HG03066 (cell line): ENCODE results near the gene MAN2A1.
A peak's percentile ranks its signal among the peaks of the same experiment; 100 is the strongest.

Experiments
- ATAC-seq: cut with Tn5 transposase; IDR thresholded peaks from one replicate; pipeline ENCODE4 v1.9.1; 2021; ENCODE audit warnings: low read depth; ENCODE audit not compliant: unreplicated experiment

MAN2A1 gene

DNA sequence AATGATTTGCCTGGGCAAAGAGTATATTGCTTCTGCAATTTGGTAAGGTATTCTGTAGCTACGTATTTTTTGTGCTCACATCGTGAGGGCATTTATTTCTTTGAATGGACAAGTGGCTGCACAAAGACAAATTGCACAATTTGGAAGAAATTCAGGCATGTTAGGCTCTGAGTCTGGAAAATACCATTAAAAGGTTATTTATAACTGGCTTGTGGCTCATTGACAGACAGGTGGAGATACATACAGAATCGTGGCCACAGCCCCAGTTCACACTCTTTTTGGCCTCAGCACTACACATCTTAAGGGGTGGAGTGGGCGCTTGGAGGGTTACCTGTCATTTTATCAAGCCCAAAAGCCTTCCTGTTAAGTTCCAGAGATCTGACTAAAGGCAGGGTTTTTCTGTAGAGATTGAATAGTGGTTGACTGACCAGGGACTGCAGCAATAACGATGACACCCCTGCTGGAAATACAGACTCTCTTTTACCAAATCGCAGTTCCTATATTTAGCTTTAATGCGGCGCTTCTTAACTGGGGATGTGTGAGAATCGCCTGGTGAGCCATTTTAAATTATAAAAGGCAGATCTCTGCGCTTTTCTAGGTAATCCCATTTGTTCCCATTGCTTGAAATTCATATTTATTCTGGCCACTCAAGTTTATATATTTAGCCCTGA, 14.7 kb downstream of the MAN2A1 start:
- ATAC-seq = no peak

DNA sequence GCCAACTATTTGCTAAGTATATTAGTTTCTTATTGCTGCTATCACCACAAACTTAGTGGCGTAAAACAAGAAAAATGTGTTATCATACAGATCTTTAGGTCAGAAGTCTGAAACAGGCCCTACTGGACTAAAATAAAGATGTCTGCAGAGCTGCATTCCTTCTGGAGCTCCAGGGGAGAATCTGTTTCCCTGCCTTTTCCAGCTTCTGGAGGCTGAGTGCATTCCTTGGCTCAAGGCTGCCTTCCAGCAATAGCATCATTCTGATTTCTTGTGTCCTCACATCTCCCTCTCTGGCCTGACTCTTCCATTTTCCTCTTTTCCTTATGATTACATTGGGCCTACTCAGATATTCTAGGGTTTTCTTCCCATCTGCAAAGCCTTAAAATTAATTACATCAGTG, 15.9 kb downstream of the MAN2A1 start:
- ATAC-seq = no peak

DNA sequence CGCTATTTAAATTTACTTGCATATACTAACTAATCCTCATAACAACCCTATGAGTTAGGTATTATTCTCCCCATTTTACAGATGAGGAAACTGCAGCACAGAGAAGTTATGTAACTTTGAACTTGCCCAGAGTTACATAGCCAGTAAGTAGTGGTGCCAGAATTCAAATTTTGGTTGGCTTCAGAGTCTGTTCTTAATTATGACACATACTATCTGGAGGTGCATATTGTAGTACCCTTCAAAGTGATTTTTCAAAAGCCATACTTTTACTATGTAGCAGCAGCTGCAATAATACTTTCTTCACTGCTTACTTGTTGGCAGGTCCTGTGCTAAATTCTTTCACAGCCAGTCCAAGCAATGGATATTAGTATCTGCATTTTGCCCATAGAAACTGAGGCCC, 16.4 kb downstream of the MAN2A1 start:
- no peak for ATAC-seq

DNA sequence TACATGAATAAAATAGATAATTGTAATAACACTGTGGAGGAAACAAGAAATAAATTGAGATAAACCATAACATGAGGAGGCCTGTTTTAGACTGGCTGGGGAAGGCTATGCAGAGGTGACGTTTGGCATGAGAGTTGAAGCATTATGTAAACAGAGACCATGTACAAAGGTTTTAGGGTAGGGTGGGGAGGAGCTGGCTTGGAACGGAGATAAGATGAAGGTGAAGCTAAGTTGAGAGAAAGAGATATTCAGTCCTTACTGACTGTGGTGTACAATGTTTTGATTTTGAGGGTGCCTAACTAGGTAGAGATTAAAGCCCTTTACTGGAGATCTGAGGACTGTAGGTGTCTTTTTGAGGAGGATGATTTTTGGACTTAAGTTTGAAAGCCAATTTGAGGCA, 17.8 kb downstream of the MAN2A1 start:
- ATAC-seq = no peak

DNA sequence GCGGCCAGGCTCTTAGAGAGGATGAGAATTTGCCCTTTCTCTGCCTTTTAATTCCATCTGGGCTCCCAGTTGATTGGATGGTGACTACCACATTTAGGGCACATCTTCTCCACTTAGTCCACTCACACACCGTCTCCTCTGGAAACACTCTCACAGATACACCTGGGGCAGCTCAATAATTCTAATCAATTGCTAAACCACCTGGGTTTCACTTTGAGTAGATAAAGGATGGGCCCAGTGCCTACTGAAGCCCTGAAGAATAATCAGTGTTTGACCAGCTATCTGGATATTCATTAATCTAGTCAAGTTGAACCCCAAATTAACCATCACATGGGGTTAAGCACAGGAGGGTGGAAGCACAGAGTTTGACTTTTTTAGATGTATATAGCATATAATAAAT, 19.1 kb downstream of the MAN2A1 start:
- no peak for ATAC-seq

DNA sequence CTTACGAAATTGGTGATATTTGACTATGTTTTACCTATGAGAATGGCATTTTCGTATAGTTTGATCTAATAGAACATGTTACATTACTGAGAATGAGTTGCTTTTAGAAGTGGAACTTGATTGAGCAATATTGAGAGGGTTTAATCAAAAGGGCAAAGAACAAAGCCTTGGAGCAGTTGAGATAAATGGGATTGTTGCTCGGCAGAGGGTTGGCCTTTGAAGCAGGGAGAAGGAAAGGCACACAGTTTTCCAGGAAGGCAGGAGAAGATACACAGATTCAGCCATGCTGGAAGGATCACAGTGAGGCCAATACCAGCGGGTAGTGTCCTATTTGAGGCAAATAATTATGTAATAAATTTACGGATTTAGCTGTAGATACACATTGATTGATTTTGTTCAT, 19.5 kb downstream of the MAN2A1 start:
- ATAC-seq = no peak

DNA sequence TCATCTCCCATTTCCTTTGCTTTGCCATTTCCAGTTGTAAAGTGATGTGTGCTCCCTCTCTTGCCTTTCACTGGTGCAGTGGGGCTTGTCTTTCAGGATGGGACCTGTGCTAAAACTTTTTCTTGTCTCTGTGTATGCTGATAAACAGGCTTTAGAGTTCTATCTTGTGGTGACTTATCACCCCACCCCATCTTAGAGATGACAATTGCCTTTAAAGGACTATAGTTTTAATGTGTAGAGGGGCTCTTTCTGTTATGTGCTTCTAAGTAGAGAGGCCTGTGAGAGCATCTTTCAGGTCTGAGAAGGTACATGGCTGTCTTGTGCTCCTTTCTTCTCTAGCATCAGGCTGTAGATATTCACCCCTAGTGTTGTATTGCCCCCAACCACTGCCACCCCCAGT, 21.9 kb downstream of the MAN2A1 start:
- no peak for ATAC-seq

DNA sequence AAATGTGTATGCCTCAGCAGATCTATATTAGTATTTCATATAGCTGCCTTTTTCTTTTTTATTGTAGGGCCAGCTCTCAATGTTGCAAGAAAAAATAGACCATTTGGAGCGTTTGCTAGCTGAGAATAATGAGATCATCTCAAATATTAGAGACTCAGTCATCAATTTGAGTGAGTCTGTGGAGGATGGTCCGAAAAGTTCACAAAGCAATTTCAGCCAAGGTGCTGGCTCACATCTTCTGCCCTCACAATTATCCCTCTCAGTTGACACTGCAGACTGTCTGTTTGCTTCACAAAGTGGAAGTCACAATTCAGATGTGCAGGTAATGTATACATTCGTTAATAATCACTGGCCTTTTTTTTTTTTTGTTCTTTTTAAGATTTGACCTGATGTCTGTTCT, 23.7 kb downstream of the MAN2A1 start:
- no peak for ATAC-seq

DNA sequence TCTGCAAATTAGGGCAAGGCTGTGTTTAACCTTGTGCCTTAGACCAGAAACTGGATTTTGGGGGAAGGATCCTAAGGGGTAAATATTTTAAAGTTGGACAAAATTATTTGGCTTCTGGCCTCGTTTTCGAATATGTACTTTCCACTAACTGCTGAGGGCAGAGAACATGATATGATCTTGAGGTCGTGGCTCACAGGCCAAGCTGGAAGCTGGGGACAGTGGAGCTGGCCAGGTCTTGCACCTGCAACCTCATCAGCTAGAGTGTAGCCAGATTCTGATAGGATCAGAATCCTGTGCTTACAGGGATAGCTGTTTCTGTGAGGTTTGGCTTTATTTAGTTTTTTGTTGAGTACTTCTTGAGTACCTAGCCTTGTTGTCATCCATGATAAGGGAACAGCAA, 24.9 kb downstream of the MAN2A1 start:
- ATAC-seq = no peak

DNA sequence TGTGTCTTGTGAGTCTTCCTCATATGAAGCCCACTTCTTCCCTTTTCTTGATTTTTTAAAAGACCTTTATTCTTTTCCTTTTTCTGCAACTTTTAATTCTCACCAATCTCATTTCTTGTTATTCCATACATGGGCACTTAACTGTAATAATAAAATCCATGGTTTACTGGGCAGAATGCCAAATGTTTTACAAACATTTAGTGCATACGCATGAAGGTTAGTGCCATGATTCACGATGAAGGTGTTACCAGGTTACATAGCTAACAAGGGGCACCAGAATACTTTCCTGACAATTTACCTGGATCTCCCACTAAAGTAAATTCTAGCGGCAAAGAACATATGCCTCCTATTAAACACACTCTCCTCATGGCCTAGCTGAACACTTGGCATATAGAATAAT, 28.5 kb downstream of the MAN2A1 start:
- no peak for ATAC-seq

DNA sequence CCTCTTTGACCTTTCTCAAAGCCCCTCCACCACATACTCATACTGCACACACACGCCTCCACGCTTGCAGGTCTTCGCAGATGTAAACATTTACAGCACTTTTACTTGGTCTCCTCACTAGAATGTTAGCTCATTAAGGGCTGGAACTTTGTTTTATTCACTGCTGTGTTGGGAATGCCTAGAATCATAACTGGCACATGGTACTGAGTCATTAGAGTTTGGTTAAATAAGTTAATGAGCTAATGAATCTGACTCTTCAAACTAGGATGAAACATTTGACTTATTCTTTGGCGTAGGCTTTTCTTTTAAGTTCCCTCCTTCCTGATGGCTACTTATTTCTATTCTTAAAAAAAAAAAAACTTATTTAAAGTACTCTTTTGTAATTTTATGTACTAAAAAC, 28.9 kb downstream of the MAN2A1 start:
- no peak for ATAC-seq

DNA sequence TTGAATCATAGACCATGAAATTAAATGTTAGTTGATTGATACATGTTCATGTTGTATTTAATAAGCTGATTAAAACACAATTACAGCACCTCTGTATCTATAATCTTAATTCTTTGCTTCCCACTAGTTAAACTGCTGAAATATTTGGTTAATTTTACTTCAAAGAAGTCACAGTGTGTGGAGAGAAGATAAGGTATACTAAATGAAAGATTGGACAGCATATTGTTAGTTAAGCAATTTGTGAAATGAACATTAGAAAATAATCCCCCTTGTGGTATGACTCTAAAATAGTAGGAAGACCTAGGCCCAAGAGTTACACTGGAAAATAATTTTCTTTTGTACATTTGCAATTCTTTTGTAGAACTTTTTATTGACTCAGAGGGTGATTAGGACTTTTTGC, 30.3 kb downstream of the MAN2A1 start:
- ATAC-seq = no peak

DNA sequence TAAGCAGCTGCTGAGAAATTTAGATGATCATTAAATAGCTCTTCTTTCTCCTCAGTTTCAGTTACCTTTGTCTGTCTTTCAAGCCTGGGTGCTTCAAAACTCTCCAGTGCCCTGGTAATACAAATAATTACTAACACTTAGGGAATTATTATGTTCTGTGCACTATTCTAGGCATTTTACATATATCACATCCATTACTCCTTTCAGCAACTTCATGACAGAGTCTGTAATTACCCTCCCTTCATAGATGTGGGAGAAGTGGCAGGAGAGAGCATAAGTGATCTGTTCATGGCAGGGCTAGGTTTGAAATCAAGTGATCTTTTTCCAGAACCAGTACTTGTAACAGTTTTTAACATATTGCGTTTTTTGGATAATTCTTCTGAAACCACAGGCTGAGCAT, 32.0 kb downstream of the MAN2A1 start:
- ATAC-seq = no peak

DNA sequence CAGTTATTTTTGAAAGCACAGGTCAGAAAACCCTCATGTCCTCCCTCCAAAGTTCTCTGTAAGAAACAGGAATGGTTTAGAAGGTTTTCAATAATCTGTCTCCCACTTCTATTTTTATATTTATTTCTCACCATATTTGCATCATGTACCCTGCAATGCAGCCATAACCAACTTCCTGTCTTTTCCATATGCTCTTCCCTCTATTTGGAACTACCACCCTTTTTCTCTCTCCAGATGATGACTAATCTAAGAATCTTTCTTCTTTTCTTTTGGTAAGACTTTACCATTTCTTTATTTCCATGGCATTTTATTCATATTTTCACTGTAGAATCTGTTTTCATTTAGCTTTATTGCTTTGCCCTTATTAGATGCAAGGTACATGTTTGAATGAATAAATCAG, 33.9 kb downstream of the MAN2A1 start:
- ATAC-seq = no peak

DNA sequence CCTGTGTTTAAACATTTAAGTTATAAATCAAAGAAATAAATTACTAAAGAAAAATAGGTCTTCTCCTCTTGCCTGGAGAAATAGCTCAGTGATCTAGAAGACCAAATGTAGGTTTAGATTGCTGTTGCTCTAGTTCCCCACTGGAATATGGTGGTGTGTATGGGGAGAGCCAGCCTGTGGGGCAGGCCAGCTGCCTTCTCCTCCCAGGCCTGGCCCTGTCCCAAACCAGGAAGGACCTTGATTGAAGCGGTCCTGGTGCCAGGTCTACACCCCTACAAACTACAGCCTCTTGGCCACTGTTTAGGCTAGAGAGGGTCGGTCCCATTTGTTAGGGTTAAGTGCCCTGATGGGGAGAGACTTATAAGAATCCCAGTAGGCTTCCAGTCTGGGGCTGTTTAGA, 35.4 kb downstream of the MAN2A1 start:
- no peak for ATAC-seq

DNA sequence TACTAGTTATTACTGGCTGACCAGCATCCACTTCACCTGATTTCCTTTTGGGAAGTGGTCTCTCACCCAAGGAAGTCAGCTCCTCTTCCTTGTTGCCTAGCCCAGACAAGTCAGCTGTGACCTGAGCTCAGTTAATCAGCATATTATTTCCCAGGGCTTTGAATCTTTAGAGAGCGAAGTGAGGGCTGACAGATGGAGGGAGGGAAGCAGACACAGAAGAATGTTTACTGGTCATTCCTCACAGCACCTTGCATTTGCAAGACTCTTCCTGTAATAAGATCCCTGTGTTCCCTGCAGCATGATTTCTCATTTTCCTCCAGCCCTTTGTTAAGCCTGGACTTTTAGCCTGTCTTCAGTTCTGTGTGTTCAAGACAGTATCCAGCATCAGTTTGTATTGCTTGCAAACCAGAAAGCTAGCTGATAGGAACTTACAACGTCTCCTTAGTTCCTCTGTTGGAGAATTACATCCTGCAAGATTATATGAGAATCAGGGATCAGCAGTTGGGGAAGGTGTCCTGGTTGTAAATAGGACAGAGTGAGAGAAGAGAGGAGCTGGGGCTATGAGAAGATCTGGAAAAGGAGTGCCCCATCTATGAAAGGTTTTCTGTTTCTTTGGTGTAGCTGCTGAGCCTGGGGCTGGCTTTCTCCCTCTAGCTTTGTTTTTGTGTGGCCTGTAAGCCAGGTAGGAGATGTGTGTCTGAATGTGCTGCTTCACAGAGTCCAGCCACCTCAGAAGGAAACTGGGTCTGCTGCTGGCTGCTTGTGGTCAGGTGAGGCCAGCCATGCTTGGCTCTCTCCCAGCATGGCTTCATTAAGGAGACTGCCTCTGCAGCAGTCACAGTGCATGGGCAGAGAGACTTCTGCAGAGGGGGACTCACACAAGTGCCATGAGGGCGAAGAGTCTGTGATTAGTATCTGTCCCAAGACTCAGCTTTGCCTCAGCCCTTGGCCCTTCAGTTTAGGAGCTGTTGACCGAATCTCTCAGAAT, 50.3 kb downstream of the MAN2A1 start:
- peak; percentile 91 for ATAC-seq

DNA sequence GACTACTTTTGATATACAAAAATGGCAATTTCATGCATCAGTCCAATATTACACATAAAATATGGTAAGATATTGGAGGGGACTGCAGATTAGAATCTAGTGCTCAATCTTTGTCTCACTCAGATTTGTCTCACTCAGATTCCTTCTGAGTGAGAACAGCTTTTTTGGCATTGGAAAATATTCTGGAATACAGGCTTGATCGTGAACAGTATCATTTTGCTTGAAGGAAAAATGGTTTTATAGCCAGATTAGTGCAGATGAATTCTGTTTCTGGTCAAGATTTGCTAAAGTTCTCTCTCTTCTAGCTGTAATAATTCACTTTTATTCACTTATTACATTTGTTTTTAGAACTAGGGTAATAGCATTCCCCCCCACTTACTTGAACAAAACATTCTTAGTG, 51.2 kb downstream of the MAN2A1 start:
- no peak for ATAC-seq

DNA sequence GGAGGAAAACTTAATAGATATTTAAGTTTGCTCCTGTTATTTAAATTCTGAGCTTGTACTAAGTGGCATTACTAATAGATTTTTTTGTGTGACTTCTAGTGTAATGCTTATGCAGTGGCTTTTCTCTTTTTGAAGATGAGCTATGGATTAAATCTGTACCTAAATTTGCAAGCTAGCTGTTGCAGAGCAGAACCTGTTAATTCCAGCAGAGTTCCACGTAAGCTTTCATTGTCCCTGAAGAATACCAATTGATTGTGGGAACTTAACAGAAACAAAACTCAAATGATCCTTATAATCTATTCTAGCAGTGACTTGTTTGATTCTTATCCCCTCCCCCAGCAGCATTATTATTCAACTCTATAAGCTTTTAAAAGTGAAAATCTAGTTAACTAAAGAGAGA, 51.7 kb downstream of the MAN2A1 start:
- no peak for ATAC-seq

DNA sequence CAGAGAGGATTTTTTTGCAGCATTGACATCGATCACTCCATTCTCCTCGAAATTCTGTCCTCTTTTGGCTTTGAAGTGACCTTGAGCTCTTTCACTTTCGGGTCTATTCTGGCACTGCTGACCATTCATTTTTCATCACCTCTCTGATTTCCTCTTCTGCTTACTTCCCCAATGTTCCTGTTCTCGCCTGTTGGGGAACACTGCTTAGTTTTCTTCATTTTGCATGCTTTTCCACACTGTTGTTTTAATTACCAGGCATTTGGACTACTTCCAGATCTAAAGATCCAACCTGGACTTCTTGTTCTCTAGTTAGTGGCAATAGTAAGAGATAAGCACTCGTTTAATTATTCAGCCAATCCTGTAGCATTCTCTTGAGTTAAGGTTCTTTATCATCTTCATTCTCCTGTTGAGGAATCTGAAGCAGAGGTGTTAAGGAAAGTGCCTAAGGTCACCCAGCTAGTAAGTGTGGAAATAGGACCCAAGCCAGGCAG, 53.4 kb downstream of the MAN2A1 start:
- no peak for ATAC-seq

DNA sequence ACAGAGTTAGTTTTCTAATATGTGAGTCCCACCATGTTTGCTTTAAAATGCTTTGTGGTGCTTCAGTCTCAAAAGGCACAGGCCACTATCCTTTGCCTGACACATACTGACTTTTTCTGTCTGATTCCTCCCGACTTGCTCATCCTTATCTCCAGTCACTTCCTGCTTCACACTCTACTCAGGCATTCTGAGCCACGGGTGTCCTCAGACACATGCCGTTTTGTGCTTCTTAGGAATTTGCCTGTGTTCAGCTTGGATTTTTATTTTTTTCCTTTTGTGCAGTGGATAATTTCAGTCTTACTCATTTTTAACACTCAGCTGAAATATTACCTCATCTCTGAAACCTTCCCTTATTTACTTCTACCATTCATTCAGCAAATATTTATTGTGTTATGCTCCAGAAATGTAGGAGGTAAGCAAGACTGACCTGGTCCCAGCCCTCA, 54.1 kb downstream of the MAN2A1 start:
- ATAC-seq = no peak

DNA sequence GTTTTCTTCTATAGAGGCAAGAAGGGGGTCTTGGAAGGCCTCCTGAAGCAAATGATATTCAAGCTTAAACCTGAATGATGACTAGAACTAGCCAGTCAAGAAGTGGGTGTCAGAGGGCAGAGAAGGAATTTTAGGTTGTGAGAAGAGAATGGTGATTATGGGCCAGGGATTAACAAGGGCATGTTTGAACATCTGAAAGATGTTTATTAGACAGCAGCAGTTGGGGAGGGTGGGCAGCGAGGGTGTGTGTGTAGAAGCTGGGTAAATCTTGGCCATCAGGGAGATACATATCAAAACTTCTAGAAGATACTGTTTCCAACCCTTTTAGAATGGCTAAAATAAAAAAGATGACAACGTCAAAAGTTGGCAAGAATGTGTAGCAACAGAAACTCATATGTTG, 54.5 kb downstream of the MAN2A1 start:
- ATAC-seq = no peak

DNA sequence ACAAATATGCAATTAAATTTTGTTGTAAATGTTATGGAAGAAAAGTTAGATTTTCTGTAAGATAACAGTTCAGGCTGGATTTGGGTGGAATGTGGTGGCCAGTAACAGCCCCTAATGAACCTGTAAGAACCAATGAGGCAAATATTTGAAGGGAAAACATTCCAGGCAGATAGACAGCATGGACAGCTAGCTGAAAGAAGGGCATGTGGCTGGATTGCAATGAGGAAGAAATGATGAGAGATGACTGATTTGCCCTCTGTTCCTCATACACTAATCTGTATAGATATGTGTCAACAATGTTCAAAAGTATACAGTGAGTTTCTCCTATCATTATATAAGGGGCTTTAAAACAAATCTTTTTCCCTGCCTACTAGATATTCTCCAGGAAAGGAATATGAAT, 58.8 kb downstream of the MAN2A1 start:
- ATAC-seq = no peak
